Medulla oblongata (tissue), 1 donor: ENCODE results near the gene USP17L11.
"Not testable (repeated sequence)": the region's sequence is repeated elsewhere in the genome, so short reads cannot be mapped to it uniquely, and the experiment has no call there.

Experiments
- DNase-seq: peaks from one replicate; pipeline ENCODE4 v3.0.0-alpha.2; 2015; ENCODE audit errors: extremely low spot score

Gene USP17L11

GRCh38 chr4:9215105-9215504 lies at the start of gene USP17L11:
Gene USP17L11, plus strand, starts transcription at chr4:9215405. Its CDS starts 0 bp downstream, at chr4:9215405.
- DNase-seq = not testable (repeated sequence)

DNA sequence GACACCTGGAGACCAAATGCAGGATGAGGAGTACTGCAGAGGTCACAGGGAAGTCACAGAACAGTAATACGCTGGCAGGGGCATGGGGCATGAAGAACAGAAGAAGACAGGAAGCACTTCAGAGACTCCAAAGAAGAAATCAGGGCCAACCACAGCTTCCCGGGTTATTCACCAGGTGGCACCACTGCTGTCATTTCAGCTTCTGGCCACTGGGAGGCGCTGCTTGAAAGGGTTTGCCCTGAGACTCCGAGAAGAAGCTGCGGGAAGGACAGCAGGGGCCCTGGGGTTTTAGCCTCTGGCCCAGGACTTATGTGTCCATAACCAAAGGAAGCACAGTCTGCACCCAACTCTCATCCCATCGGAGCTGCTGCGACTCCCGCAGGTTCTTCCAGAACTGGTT lies 49.2 kb upstream of the USP17L11 start:
- DNase-seq = not testable (repeated sequence)

GRCh38 chr4:9169791-9170459 lies 45.3 kb upstream of the USP17L11 start, which contains the start of gene FAM90A26:
Gene FAM90A26, plus strand, starts transcription at chr4:9170409. Its CDS starts 2,764 bp downstream, at chr4:9173173.
- not testable (repeated sequence) for DNase-seq

DNA sequence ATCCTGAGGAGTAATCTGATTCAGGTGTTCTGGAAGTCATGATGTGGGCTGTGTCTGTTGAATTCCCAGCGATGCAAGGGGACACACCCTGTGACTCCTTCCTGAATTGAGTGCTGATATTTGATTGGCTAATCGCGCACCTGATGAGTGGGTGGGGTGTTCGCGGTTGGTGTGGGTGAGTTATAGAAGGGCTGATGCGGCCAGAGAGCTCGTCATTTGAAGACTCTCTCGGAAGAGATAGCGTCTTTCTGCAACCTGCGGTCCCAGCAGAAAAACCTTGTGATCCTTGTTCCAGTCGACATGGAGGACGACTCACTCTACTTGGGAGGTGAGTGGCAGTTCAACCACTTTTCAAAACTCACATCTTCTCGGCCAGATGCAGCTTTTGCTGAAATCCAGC lies 4.8 kb upstream of the USP17L11 start, which contains the start of gene USP17L10:
Gene USP17L10, plus strand, starts transcription at position 301 of the 400 bp plus-strand sequence. Its CDS starts 0 bp downstream, at position 301.
- DNase-seq = not testable (repeated sequence)

DNA sequence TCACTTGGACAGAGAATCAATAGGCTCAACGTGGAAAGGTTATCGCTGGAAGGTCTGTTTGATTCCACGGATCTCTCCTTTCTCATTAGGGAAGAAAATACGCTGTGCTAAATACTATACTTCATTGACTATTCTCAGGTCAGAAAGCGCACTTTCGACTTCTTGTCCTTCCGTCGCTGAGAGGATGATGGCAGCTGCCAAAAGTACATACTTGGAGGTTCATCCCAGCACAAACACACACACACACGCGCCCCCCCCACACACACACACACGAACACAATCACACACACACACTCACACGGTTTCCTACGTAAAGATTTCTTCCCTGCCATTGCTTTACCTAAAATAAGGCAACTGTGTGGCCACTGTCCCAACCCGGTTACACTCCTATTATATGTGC lies 504 bp upstream of the USP17L11 start:
- not testable (repeated sequence) for DNase-seq

DNA sequence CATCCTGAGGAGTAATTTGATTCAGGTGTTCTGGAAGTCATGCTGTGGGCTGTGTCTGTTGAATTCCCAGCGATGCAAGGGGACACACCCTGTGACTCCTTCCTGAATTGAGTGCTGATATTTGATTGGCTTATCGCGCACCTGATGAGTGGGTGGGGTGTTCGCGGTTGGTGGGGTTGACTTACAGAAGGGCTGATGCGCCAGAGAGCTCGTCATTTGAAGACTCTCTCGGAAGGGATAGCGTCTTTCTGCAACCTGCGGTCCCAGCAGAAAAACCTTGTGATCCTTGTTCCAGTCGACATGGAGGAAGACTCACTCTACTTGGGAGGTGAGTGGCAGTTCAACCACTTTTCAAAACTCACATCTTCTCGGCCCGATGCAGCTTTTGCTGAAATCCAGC lies 4.6 kb downstream of the USP17L11 start, which contains the start of gene USP17L12:
Gene USP17L12, plus strand, starts transcription at position 301 of the 400 bp plus-strand sequence. Its CDS starts 0 bp downstream, at position 301.
- DNase-seq = not testable (repeated sequence)

- DNase-seq = not testable (repeated sequence)
Observed at GRCh38 chr4:9224596-9224995, 9.4 kb downstream of the USP17L11 start, which contains the start of gene USP17L13. Gene USP17L13, plus strand, starts transcription at chr4:9224896. Its CDS starts 0 bp downstream, at chr4:9224896.

DNA sequence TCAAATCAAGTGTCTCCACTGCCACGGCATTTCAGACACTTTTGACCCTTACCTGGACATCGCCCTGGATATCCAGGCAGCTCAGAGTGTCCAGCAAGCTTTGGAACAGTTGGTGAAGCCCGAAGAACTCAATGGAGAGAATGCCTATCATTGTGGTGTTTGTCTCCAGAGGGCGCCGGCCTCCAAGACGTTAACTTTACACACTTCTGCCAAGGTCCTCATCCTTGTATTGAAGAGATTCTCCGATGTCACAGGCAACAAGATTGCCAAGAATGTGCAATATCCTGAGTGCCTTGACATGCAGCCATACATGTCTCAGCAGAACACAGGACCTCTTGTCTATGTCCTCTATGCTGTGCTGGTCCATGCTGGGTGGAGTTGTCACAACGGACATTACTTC lies 15.0 kb downstream of the USP17L11 start:
- DNase-seq = not testable (repeated sequence)

- not testable (repeated sequence) for DNase-seq
Observed at GRCh38 chr4:9234085-9234484, 18.9 kb downstream of the USP17L11 start, which contains the start of gene USP17L15. Gene USP17L15, plus strand, starts transcription at chr4:9234385. Its CDS starts 0 bp downstream, at chr4:9234385.

DNA sequence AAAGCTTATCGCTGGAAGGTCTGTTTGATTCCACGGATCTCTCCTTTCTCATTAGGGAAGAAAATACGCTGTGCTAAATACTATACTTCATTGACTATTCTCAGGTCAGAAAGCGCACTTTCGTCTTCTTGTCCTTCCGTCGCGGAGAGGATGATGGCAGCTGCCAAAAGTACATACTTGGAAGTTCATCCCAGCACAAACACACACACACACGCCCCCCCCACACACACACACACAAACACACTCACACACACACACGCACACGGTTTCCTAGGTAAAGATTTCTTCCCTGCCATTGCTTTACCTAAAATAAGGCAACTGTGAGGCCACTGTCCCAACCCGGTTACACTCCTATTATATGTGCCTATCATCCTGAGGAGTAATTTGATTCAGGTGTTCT lies 23.3 kb downstream of the USP17L11 start:
- not testable (repeated sequence) for DNase-seq

GRCh38 chr4:9243579-9243978 lies 28.4 kb downstream of the USP17L11 start, which contains the start of gene USP17L17:
Gene USP17L17, plus strand, starts transcription at chr4:9243879. Its CDS starts 0 bp downstream, at chr4:9243879.
- not testable (repeated sequence) for DNase-seq

GRCh38 chr4:9247953-9248680 lies 32.9 kb downstream of the USP17L11 start, which contains the start of gene USP17L18:
Gene USP17L18, plus strand, starts transcription at chr4:9248630. Its CDS starts 0 bp downstream, at chr4:9248630.
- peak; percentile 2 for DNase-seq

DNA sequence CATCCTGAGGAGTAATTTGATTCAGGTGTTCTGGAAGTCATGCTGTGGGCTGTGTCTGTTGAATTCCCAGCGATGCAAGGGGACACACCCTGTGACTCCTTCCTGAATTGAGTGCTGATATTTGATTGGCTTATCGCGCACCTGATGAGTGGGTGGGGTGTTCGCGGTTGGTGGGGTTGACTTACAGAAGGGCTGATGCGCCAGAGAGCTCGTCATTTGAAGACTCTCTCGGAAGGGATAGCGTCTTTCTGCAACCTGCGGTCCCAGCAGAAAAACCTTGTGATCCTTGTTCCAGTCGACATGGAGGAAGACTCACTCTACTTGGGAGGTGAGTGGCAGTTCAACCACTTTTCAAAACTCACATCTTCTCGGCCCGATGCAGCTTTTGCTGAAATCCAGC lies 37.9 kb downstream of the USP17L11 start, which contains the start of gene USP17L19:
Gene USP17L19, plus strand, starts transcription at position 301 of the 400 bp plus-strand sequence. Its CDS starts 0 bp downstream, at position 301.
- not testable (repeated sequence) for DNase-seq

- DNase-seq = not testable (repeated sequence)
Observed at GRCh38 chr4:9257824-9258223, 42.6 kb downstream of the USP17L11 start, which contains the start of gene USP17L20. Gene USP17L20, plus strand, starts transcription at chr4:9258124. Its CDS starts 0 bp downstream, at chr4:9258124.

- not testable (repeated sequence) for DNase-seq
Observed at GRCh38 chr4:9262572-9262971, 47.4 kb downstream of the USP17L11 start, which contains the start of gene USP17L21. Gene USP17L21, plus strand, starts transcription at chr4:9262872. Its CDS starts 0 bp downstream, at chr4:9262872.
